GM12872 (cell line): ENCODE measurements around the gene CUL1.

Experiments
- TF ChIP-seq, protein P1 (sequence below): IDR thresholded peaks from 3 replicates; pipeline ENCODE4 v1.5.1; 2011; ENCODE audit warnings: low read depth, mild to moderate bottlenecking, low read length, moderate library complexity; ENCODE audit not compliant: insufficient read depth

The CUL1 gene

DNA sequence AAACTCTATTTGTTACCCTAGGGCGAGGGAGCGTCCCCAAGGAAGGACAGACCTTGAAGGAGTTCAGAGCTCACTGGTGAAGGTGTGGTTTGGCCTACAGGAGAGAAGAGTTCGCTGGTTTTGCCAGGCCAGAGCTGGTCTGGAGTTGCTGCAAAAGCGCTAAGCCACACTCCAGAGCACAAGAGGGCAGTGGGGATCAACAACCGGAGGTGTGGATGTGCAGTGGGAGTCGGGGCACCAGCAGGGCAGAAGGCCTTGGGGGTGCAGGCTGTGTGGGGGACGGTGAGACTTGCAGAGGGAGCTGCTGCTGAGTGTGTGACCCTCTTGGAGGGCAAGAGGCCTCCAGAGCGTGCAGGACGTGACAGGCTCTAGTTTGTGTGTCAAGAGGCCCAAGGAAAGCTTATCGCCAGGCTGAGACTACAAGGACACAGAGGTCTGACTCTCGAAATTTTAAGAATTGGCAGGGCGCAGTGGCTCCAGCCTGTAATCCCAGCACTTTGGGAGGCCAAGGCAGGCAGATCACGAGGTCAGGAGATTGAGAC is 14.3 kb upstream of the CUL1 start:
- TF ChIP-seq, protein P1, sequence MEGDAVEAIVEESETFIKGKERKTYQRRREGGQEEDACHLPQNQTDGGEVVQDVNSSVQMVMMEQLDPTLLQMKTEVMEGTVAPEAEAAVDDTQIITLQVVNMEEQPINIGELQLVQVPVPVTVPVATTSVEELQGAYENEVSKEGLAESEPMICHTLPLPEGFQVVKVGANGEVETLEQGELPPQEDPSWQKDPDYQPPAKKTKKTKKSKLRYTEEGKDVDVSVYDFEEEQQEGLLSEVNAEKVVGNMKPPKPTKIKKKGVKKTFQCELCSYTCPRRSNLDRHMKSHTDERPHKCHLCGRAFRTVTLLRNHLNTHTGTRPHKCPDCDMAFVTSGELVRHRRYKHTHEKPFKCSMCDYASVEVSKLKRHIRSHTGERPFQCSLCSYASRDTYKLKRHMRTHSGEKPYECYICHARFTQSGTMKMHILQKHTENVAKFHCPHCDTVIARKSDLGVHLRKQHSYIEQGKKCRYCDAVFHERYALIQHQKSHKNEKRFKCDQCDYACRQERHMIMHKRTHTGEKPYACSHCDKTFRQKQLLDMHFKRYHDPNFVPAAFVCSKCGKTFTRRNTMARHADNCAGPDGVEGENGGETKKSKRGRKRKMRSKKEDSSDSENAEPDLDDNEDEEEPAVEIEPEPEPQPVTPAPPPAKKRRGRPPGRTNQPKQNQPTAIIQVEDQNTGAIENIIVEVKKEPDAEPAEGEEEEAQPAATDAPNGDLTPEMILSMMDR = no peak

GRCh38 chr7:148686312-148686937 is 12.3 kb upstream of the CUL1 start:
- TF ChIP-seq, protein P1 = no peak

DNA sequence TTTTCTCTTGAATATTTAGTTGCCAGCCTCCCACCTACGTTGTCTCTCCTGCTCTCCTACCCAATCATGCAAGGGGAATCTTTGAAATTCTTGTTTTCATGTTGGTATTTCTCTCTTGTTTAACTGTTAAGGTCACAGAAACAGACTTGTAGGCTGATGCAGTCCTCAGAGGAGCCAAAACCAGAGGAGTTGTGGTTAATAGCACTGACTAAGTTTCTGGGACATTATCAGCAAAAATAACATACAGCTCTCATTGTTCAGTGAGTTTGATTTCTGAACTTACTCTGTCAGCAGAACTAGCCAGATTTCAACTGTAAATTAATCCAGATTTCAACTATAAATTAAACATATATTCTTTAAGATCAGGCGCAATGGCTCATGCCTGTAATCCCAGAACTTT is 11.1 kb upstream of the CUL1 start:
- TF ChIP-seq, protein P1 = no peak

GRCh38 chr7:148688526-148688925 is 10.2 kb upstream of the CUL1 start:
- TF ChIP-seq, protein P1 = no peak

GRCh38 chr7:148693651-148694050 is 5.1 kb upstream of the CUL1 start:
- TF ChIP-seq, protein P1 = no peak

GRCh38 chr7:148694631-148695030 is 4.1 kb upstream of the CUL1 start:
- TF ChIP-seq, protein P1 = no peak

- TF ChIP-seq, protein P1 = no peak
These were observed 2.8 kb upstream of the CUL1 start for GRCh38 chr7:148695953-148696352.
